Peyer's patch (tissue), 4 donors: ENCODE data around the gene TCF12.

ENCODE experiments used
- CTCF ChIP-seq, 6 experiments: fragments of 450-650 bp in 4 of 6; fragments of 200-600 bp in 2 of 6; sonication (generic) in 1 of 6; IDR thresholded peaks; one replicate each; pipeline ENCODE4 v1.5.1; 2017 to 2019; ENCODE audit warnings: antibody characterized with exemption in 6 of 6, mild to moderate bottlenecking in 3 of 6, moderate library complexity in 1 of 6
- POLR2A ChIP-seq, 2 donors: fragments of 450-650 bp; IDR thresholded peaks; one replicate each; pipeline ENCODE4 v1.5.1; 2017; ENCODE audit warnings: antibody characterized with exemption in 2 of 2, mild to moderate bottlenecking in 2 of 2, moderate library complexity in 2 of 2

DNA sequence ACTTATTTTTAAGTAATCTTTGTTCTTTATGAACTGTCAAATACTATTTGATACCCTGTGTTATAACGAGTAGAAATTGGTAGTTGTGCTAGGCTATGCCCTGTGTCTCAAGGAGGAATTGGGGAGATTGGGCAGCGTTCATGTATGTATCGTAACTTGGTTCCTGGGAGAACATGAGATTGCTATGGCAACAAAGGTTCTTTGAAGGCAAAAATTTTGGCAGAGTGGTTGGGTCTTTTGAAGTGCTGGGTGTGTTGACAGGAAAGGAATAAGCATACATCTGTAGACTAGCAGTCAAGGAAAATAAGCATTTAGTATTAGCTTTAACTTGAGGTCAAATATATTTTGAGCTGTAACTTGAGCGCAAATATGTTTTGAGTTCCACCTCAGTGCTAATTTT, 45.3 kb downstream of the TCF12 start:
- no peak for TF ChIP-seq CTCF (IDR thresholded peaks at IDR 0.05)
- TF ChIP-seq POLR2A (IDR thresholded peaks at IDR 0.05), result no peak
